CD4-positive, alpha-beta T cell treated with Interleukin-12 subunit alpha and Interleukin-12 subunit beta, for 1 hour (primary cell): ENCODE data around the gene MBTD1.
"Not testable (repeated sequence)": the region's sequence is repeated elsewhere in the genome, so short reads cannot be mapped to it uniquely, and the experiment has no call there.

ENCODE experiments used
- DNase-seq: peaks from one replicate; pipeline ENCODE4 v3.0.0-alpha.2; 2020

The MBTD1 gene

GRCh38 chr17:51251010-51251409, 8.8 kb downstream of the MBTD1 start:
- DNase-seq: no peak

GRCh38 chr17:51250314-51250840, 9.5 kb downstream of the MBTD1 start:
- no peak for DNase-seq

- no peak for DNase-seq
Measured at GRCh38 chr17:51245535-51245934, 14.3 kb downstream of the MBTD1 start.

GRCh38 chr17:51244041-51244440, 15.8 kb downstream of the MBTD1 start:
- no peak for DNase-seq

DNA sequence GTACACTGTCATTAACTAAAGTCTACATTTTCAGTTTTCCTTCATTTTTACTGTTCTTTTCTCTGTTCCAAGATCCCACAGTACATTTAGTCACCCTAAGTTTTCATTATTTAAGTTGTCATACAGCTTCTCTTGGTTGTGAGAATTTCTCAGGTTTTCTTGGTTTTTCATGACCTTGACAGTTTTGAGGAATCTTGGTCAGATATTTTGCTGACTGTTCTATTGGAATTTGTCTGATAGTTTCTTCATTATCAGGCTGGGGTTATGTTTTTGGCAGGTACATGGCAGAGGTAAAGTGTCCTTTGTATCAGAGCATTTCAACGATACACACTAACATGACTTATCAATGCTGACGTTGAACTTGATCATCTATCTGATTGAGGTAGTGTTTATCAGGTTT, 19.6 kb downstream of the MBTD1 start:
- no peak for DNase-seq

GRCh38 chr17:51238255-51238887, 21.5 kb downstream of the MBTD1 start:
- no peak for DNase-seq

DNA sequence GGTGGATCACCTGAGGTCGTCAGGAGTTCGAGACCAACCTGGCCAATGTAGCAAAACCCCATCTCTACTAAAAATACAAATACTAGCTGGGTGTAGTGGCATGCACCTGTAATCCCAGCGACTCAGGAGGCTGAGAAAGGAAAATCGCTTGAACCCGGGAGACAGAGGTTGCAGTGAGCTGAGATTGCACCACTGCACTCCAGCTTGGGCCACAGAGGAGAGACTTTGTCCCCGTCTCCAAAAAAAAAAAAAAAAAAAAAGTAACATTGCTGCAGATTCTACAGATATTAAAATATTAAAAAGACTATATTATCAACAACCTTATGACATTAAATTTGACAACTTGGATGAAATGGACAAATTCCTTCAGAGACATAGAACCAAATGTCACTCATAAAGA, 25.7 kb downstream of the MBTD1 start:
- no peak for DNase-seq

DNA sequence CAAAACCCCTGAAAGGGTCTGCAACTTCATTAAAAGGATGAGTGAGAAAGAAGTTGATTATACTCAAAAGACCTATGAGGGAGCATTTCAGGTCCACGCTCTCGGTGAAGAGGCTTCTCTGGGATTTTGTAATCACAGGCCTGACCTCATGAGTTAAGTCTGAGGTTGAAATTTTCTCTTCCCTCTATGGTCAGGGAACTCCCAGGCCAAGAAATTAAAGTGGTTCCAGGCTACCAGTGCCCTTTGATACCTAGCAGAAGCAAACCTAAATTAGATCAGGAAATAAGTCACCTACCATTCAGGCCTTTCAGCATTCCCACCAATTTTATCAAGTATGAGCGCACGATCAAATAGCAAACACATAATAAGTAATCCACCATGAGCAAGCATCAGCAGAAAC, 27.9 kb downstream of the MBTD1 start:
- no peak for DNase-seq

- no peak for DNase-seq
Measured at GRCh38 chr17:51230306-51230705, 29.5 kb downstream of the MBTD1 start.

- DNase-seq: no peak
Measured at GRCh38 chr17:51229889-51230288, 30.0 kb downstream of the MBTD1 start.

DNA sequence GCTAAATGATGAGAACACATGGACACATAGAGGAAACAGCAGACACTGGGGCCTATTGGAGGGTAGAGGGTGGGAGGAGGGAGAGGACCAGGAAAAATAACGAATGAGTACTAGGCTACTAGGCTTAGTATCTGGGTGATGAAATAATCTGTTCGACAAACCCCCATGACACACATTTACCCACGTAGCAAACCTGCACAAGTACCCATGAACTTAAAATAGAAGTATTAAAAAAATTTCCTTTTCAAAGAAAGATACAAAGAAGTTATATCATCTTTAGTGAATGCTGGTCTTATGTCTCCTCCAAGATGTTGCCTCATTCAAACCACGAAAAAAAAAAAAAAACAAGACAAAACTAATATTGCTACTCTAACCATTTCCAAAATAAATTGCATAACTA, 31.7 kb downstream of the MBTD1 start:
- no peak for DNase-seq

- not testable (repeated sequence) for DNase-seq
Measured at GRCh38 chr17:51225523-51225922, 34.3 kb downstream of the MBTD1 start.

DNA sequence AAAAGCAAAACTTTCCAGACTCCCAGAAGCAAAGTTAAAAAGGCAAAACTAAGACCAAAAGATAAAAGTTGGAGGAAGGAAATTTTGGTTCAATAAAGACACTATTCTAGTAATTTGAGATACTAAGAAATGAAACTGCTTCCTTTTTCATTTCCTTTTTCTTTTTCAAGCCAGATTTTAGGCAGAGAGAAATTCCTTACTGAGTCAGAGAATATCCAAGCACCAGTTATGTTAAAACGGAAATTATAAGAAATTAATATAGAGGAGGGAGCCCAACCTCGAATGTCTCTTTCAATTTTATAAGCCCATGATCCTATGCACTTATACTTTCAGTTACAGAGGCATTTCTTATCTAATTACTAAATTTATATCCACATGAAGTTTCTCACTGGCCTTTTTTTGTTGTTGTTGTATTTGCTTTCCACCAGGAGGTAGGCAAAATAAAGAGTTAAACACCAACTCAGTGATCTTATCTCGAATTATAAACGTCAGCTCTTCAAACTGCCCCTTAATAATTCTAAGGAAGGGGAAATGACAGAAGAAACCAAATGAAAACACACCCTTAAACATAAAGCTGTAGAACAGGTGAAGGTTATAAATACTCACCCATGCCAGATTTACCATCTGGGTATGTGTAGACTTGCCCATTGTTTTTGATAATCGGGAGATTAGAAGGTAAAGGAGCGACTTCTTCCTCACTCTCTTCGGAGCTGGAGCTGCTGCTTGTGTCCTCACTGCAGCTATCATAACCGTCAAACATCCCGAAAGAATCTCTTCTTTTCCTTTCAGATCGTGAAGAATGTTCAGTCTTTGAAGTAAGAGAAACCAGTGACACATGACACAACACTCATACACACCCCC, 35.2 kb downstream of the MBTD1 start:
- DNase-seq: no peak

GRCh38 chr17:51221322-51221721, 38.5 kb downstream of the MBTD1 start:
- DNase-seq: no peak

DNA sequence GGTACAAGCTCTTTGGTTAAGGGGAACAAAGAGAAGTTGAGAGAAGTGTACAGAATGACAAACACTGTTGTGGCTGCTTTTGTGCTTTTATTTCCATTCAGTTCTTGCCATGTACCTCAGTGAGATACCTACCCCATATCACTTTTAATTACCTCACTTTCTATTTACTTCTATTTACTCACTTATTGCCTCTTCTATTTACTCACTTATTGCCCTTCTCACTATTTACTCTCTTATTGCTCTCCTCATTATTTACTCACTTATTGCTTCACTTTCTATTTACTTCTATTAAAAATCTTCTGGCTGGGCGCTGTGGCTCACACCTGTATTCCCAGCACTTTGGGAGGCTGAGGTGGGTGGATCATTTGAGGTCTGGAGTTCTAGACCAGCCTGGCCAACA, 41.9 kb downstream of the MBTD1 start:
- DNase-seq: no peak

DNA sequence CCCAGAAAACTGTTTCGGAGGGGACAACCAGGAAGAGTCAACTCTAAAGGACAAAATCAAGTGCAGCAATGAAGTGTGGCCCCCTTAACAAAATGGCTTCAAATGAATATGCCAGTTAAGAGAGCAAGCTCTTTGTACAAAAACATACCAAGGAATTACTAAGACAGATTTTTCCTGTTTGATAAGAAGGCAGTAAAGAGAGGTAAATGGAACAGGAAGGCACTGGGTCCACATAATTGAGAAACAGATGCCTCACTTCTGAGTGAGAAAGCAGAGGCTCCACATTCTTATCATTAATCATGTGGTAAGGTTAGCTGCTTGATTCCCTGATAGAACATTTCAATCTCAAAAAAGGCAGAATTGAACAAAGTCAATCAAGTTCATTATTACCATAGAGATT, 44.9 kb downstream of the MBTD1 start:
- no peak for DNase-seq

DNA sequence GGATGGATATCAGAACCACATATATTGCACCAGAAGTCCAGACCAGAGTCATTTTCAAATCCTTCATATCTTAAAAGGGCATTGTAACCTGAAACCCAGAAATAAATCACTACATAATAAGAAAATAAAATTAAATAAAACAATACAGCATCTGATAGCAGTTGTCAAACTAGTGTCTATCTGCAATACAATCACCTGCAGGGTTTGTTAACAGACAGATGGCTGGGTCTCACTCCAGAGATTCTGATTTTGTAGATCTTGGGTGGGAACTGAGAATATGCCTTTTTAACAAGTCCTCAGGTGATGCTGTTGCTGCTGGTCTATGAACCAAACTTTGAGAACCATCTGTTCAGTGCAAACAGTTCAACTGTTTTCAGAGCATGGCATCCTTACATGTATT, 56.0 kb downstream of the MBTD1 start:
- DNase-seq: no peak

DNA sequence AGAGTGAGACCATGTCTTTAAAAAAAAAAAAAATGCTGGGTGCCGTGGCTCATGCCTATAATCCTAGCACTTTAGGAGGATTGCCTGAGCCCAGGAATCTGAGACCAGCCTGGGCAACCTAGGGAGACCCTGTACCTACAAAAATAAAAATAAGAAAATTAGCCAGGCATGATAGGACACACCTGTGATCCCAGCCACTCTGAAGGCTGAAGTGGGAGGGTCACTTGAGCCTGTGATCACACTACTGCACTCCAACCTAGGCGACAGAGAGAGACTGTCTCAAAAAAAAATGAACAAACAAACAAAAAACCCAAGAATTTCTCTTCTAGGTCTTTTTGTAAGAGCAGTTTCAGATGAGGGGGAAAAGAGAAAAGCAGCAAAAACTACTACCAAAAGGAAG, 59.0 kb downstream of the MBTD1 start:
- DNase-seq: no peak

GRCh38 chr17:51200295-51200694, 59.6 kb downstream of the MBTD1 start:
- DNase-seq: peak; percentile 28

DNA sequence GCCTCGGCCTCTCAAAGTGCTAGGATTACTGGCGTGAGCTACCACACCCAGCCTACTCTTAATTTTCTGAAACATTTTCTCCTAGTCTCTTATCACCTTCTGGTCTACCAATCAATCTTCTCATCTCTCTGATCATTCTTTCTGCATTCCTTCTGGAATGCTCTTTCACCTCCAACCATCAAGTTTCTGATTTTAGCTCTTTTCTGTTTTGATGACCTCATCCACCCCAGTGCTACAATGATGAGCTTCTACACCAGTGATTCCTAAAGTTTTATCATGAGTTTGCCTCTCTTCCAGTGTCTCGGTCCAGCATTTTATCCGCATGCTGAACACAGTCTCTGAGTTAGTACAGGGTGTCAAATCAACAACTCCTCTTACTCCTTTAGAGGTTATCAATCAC, 62.1 kb downstream of the MBTD1 start:
- DNase-seq: no peak

DNA sequence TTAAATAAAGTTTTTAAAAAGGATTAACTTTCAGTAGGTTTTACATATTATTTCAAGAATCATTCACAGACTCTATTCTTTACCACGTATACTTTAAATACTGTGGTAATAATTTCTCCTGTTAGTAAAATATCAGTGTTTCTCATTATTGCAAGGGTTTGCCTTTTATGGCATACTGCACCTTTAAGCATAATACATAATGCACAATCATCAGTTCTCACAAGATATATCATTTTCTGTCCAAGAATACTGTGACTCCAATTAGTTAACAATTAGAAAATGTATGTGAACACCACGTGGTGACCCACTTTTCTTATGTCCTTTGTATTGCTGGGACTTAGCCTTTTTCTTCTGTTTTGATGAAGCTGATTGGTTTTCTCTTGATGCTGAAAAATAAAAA, 68.0 kb downstream of the MBTD1 start:
- no peak for DNase-seq

- no peak for DNase-seq
Measured at GRCh38 chr17:51189628-51190027, 70.2 kb downstream of the MBTD1 start.

DNA sequence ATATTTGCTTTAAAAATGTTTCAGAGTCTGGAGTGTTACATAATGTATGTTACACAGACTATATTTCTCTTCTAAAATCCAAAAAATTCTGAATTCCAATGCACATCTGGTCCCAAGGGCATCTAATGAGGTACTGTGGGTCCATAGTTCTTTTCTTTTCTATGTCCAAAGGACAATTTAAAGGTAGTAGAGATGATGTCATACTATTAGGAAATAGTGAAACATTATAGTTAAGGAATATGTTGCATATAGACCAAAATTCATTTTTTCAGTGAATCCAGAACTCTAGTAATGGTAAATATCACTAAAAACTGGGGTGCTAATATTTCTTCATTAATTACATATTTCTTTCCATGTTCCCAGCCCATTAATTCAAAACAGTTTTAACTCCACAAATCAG, 70.7 kb downstream of the MBTD1 start:
- no peak for DNase-seq

GRCh38 chr17:51188271-51188833, 71.5 kb downstream of the MBTD1 start:
- DNase-seq: no peak
